GM19351 (cell line): ENCODE data around the gene SYNJ1.
"Not testable (repeated sequence)": the region's sequence is repeated elsewhere in the genome, so short reads cannot be mapped to it uniquely, and the experiment has no call there.

ENCODE experiments used
- ATAC-seq: cut with Tn5 transposase; IDR thresholded peaks from one replicate; pipeline ENCODE4 v1.9.1; 2021; ENCODE audit warnings: mild to moderate bottlenecking, moderate library complexity; ENCODE audit not compliant: unreplicated experiment

SYNJ1 gene

GRCh38 chr21:32698971-32699693 lies 28.7 kb downstream of the SYNJ1 start:
- no peak for ATAC-seq

DNA sequence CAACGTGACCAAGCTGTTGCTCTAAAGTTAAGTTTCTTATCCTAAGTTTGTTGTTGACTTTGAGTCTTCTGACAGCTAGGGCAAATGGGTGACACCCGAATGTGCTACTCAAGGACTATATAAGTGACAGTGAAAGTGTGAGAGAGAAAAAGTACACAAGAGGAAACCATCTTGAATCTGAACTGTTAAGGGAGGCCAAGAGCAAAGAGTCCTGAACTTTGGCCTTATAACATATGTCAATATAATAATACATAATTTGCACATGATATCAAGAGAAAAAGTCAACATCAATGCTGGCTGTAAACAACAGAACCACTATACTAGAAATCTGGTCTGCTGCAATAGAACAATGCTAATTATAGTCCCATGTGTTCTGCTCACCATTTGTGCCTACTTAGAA lies 29.5 kb downstream of the SYNJ1 start:
- no peak for ATAC-seq

- ATAC-seq: not testable (repeated sequence)
Measured at GRCh38 chr21:32695482-32695881, 32.3 kb downstream of the SYNJ1 start.

DNA sequence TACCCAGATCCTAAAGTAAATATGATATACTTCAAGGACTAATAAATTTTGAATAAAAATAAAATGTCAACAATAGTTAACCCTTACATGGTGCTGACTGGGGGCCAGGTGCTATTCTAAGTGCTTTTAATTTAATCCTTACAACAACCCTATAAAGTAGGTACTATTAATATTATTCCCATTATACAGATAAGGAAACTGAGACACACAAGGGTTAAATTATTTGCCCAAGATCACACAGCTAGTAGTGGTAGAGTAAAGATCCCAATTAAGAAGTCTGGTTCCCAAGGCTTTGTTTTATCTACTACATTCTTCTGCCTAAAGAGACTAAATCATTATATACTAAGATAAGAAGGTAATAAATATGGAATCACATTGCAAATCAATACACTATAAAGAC lies 34.2 kb downstream of the SYNJ1 start:
- ATAC-seq: no peak

GRCh38 chr21:32690085-32690484 lies 37.7 kb downstream of the SYNJ1 start:
- ATAC-seq: no peak

DNA sequence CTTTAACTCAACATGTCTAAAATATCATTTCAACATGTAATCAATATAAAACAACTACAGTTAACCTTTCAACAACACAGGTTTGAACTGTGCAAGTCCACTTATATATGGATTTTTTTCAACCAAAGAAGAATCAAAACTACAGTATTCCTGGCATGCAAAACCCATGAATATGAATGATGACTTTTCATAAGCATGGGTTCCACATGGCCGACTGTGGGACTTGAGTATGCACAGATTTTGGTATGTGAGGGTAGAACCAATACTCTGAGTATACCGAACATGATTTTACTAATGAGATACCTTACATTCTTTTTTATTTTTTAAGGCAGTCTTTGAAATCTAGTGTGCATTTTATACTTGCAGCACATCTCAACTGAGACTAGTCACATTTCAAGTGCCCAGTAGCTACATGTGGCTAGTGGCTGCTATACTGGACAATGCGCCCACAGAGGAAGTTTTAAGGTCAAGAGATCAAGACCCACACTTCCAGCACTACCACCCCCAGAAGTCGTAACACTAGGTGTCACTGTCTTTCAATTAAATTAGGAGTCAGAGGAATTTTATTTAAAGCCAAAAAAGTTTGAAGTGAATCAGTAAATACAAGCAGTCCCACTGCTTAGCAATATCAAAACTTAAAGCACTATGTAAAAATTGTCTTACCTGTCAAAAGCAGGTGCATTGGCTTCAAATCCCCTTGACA lies 40.0 kb downstream of the SYNJ1 start:
- no peak for ATAC-seq

- no peak for ATAC-seq
Measured at GRCh38 chr21:32682696-32683474, 44.9 kb downstream of the SYNJ1 start.

- no peak for ATAC-seq
Measured at GRCh38 chr21:32674731-32675130, 53.1 kb downstream of the SYNJ1 start.

DNA sequence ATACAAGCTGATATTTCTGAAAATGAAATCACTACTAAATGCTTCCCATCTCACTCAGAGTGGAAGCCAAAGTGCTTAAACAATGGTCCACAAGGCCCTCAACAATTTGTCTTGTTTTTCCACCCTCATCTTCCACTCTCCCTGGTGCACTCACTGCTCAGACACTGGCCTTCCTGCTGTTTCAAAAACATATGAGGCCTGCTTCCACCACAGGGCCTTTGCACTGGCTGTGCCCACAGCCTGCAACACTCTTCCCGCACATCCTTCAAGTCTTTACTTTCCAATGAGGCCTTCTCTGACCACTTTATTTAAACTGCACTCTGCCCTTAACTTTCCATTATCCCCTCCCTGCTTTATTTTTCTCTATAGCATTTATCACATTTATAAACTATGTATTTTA lies 53.8 kb downstream of the SYNJ1 start:
- ATAC-seq: no peak

DNA sequence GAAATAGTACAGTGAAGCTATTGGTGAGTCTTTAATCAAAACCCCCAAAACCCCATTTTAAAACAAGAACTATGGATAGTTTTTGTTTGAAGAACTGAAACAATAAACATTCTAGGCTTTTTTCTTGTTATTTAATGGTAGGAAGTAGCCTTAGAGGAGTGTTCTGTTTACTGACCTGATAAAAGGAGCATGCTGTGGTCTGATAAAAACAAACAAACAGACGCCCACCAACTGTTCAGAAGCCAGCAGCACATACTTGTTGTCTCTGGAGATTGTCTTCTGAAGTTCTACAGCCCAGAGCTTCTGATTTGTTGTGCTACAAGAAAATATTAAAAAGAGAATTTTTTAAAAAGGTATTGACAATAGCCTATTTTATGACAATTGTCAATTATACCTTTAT lies 61.6 kb downstream of the SYNJ1 start:
- no peak for ATAC-seq

DNA sequence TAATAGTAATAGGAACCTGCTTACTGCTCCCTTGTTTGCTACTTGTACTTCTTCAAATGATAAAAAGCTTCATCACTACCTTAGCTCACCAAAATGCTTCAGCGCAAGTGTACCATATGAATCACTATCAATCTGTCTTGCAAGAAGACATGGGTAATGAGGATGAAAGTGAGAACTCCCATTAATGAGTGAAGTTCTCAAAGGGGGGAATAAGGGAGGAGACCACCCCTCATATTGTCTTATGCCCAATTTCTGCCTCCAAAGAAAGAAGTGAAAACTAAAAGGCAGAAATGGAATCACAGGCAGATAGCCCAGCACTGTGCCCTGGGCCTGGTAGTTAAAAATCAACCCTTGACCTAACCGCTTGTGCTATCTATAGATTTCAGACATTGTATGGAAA lies 63.7 kb downstream of the SYNJ1 start:
- ATAC-seq: not testable (repeated sequence)

DNA sequence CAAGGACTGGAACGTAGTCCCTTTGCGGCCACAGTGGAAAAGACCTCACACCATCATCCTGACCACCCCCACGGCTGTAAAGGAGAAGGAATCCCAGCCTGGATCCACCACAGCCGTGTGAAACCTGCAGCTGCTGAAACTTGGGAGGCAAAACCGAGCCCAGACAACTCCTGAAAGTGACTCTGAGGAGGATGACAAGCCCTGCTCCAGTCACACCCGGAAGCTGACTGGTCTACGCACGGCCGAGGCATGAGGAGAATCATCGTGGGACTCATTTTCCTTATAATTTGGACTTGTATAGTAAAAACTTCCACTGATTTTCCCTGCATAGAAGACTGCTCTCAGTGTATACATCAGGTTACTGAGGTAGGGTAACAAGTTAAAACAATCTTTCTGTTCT lies 65.8 kb downstream of the SYNJ1 start:
- not testable (repeated sequence) for ATAC-seq

GRCh38 chr21:32661026-32661782 lies 66.6 kb downstream of the SYNJ1 start:
- ATAC-seq: not testable (repeated sequence)

GRCh38 chr21:32658524-32658923 lies 69.3 kb downstream of the SYNJ1 start:
- no peak for ATAC-seq

DNA sequence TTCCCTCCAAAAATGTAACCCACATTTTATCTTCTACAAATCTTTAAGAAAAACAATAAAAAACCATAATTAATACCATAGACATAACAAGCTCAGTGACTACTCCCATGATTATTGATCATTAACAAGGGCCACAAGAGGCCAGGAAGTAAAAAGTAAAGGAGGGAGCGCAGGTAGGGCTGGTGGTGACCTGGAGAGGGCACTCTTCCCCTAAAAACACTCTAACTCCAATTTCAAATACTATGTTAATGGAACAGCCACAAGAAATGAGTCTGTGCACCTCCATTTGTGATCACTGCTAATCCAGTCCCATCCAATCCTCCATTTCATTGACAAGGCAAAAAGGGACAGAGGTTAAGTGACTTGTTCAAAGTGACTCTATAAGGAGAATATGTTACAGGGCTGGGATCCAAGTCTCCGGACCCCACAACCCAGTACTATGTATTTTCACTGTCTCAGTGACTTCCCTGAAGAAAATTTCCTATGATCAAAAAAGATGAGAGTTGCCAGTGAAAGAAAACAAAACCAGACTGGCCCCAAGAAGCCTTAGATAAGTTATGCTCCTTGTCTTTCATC lies 74.4 kb downstream of the SYNJ1 start:
- no peak for ATAC-seq

DNA sequence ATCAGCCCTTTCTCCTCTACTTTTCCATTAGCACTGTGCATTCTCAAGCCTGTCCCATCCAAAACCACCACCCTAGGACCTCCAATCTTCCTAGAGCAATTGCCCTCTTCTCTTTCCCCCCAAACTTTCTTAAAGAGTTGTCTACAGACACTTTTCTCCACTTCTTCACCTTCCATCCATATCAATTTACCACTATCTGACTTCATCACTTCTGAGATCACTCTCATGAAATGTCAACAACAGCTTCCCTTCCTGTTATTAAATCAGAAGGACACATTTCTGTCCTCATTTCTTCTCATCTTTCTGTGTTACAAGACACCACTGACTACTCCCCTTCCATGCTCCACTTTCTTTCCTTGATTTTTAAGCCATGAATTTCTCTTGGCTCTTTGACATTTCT lies 79.6 kb downstream of the SYNJ1 start:
- ATAC-seq: no peak

GRCh38 chr21:32645261-32646182 lies 82.3 kb downstream of the SYNJ1 start:
- ATAC-seq: no peak

- ATAC-seq: no peak
Measured at GRCh38 chr21:32641710-32642698, 85.8 kb downstream of the SYNJ1 start.
